Trophoblast cell (in vitro differentiated cells and primary cell): ENCODE data around the gene PTRHD1.

Source experiments
- DNase-seq, 2 donors: peaks; one replicate each; pipeline ENCODE4 v3.0.0-alpha.2; 2016
- H2AFZ ChIP-seq: 2 replicates; pipeline ENCODE4 v1.6.1; 2013; ENCODE audit warnings: low read length, moderate library complexity, mild to moderate bottlenecking; ENCODE audit not compliant: insufficient read depth, poor library complexity
- H2AK5ac ChIP-seq: 2 replicates; pipeline ENCODE4 v1.6.1; 2013; ENCODE audit warnings: mild to moderate bottlenecking, low read length
- H2BK120ac ChIP-seq: 2 replicates; pipeline ENCODE4 v1.6.1; 2013; ENCODE audit warnings: low read length, mild to moderate bottlenecking, moderate library complexity; ENCODE audit not compliant: insufficient read depth, poor library complexity
- H2BK12ac ChIP-seq: 2 replicates; pipeline ENCODE4 v1.6.1; 2013; ENCODE audit warnings: mild to moderate bottlenecking, low read length, moderate library complexity
- H2BK5ac ChIP-seq: 2 replicates; pipeline ENCODE4 v1.6.1; 2013; ENCODE audit warnings: low read length, low read depth, moderate library complexity, mild to moderate bottlenecking; ENCODE audit not compliant: poor library complexity
- H3K14ac ChIP-seq: 2 replicates; pipeline ENCODE4 v1.6.1; 2013; ENCODE audit warnings: mild to moderate bottlenecking, low read length
- H3K18ac ChIP-seq: 2 replicates; pipeline ENCODE4 v1.6.1; 2013; ENCODE audit warnings: mild to moderate bottlenecking, low read length
- H3K23ac ChIP-seq: 2 replicates; pipeline ENCODE4 v1.6.1; 2013; ENCODE audit warnings: low read length
- H3K27ac ChIP-seq: 2 replicates; pipeline ENCODE4 v1.5.1; 2013; ENCODE audit warnings: low read depth, mild to moderate bottlenecking, inconsistent platforms, low read length, moderate library complexity
- H3K27me3 ChIP-seq: 2 replicates; pipeline ENCODE4 v1.6.1; 2013; ENCODE audit warnings: inconsistent platforms, mild to moderate bottlenecking, low read length, moderate library complexity; ENCODE audit not compliant: insufficient read depth
- H3K36me3 ChIP-seq, 2 experiments: 1 replicate in 1 of 2; 2 replicates in 1 of 2; pipeline ENCODE4 v1.6.1; 2013; ENCODE audit warnings: low read length in 2 of 2, mild to moderate bottlenecking in 2 of 2, moderate library complexity in 1 of 2; ENCODE audit not compliant: insufficient read depth in 2 of 2, control insufficient read depth in 1 of 2
- H3K4ac ChIP-seq: 2 replicates; pipeline ENCODE4 v1.6.1; 2013; ENCODE audit warnings: low read depth, mild to moderate bottlenecking, low read length, moderate library complexity
- H3K4me1 ChIP-seq, 2 experiments: 1 replicate in 1 of 2; 2 replicates in 1 of 2; pipeline ENCODE4 v1.6.1; 2013; ENCODE audit warnings: low read length in 2 of 2, mild to moderate bottlenecking in 2 of 2, moderate library complexity in 1 of 2; ENCODE audit not compliant: insufficient read depth in 2 of 2, control insufficient read depth in 1 of 2
- H3K4me2 ChIP-seq: 2 replicates; pipeline ENCODE4 v1.6.1; 2013; ENCODE audit warnings: inconsistent platforms, mild to moderate bottlenecking, low read length, moderate library complexity
- H3K4me3 ChIP-seq: 2 replicates; pipeline ENCODE4 v1.5.1; 2013; ENCODE audit warnings: mild to moderate bottlenecking, low read depth, low read length, inconsistent platforms
- H3K79me1 ChIP-seq: one replicate; pipeline ENCODE4 v1.6.1; 2013; ENCODE audit warnings: low read length
- H3K79me2 ChIP-seq: 2 replicates; pipeline ENCODE4 v1.6.1; 2013; ENCODE audit warnings: low read length, mild to moderate bottlenecking; ENCODE audit not compliant: control insufficient read depth, insufficient read depth, poor library complexity
- H3K9ac ChIP-seq: 2 replicates; pipeline ENCODE4 v1.6.1; 2013; ENCODE audit warnings: mild to moderate bottlenecking, low read length
- H3K9me3 ChIP-seq: 2 replicates; pipeline ENCODE4 v1.6.1; 2013; ENCODE audit warnings: low read depth, mild to moderate bottlenecking, control low read depth, inconsistent platforms, low read length; ENCODE audit not compliant: insufficient read depth
- H4K12ac ChIP-seq: 2 replicates; pipeline ENCODE4 v1.6.1; 2013; ENCODE audit warnings: low read depth, mild to moderate bottlenecking, low read length, moderate library complexity
- H4K8ac ChIP-seq: 2 replicates; pipeline ENCODE4 v1.6.1; 2013; ENCODE audit warnings: low read depth, mild to moderate bottlenecking, low read length, moderate library complexity
- H4K91ac ChIP-seq: one replicate; pipeline ENCODE4 v1.6.1; 2013; ENCODE audit warnings: low read depth, mild to moderate bottlenecking, low read length, moderate library complexity
- WGBS: extraction: QIAGEN DNeasy Blood & Tissue Kit; methylation state at CpG from one replicate; pipeline ENCODE4 v1.1.7; 2013; ENCODE audit warnings: missing lambda C conversion rate; ENCODE audit not compliant: insufficient read length, insufficient coverage; ENCODE audit errors: extremely low coverage; 5-methylcytosine and 5-hydroxymethylcytosine counted together

Gene PTRHD1

DNA sequence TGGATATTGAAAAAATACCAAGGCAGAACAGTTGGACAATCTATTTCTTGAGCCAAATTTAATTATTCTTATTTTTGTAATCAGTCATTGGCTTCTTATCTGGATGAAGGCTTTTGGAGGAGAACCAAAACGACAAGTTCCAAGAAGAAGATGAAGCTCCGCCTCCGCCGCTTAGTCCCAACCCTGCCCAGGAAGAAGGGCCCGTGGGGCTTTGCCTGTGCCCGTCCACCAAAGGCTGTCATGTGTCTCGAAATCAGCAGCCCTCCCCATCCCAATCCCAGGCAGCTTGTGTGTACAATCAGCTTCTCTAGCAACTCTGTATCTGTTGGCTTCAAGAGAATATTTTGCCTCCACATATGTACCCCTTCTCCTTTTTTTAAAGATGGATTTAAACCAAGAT, 24.6 kb downstream of the PTRHD1 start:
- Histone ChIP-seq H4K8ac (no peak overlapping the region), H3K27me3 (no peaks in the 10 kb centered on the region), H3K9me3 (peaks cover 2% of the 10 kb centered on the region), H4K12ac (no peak overlapping the region), H2BK12ac (no peak overlapping the region), H3K9ac (peak overlapping the region; percentile 67), H3K4me3 (no peak overlapping the region), H4K91ac (no peak overlapping the region), H3K18ac (no peak overlapping the region), H2BK5ac (no peak overlapping the region), H2BK120ac (no peak overlapping the region), H2AK5ac (no peak overlapping the region), H3K36me3 (peaks cover 0 to 2% of the 10 kb centered on the region in 2 experiments), H3K79me1 (no peaks in the 10 kb centered on the region), H3K23ac (no peak overlapping the region), H2AFZ (no peak overlapping the region), H3K4me2 (no peak overlapping the region), H3K4ac (no peak overlapping the region), H3K14ac (no peak overlapping the region), H3K27ac (no peak overlapping the region), H3K4me1 (peaks cover 0 to 3% of the 10 kb centered on the region in 2 experiments), H3K79me2 (no peaks in the 10 kb centered on the region)
- no peak for DNase-seq
- no CpG with 5 or more reads among the region's 7 CpGs for WGBS

DNA sequence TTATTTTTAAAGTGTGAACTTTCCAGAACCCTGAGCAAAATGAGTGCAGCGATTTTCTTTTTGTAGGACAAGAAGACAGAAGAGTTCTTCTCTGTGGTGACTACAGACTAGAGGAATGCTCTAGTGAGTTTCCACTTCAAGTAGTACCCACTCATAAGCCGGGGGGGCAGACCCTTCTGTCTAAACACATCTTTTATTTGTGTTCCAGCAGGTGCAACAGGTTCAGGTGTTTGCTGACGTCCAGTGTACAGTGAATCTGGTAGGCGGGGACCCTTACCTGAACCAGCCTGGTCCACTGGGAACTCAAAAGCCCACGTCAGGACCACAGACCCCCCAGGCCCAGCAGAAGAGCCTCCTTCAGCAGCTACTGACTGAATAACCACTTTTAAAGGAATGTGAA, 25.2 kb downstream of the PTRHD1 start:
- H3K4me1 ChIP-seq = peaks cover 0 to 3% of the 10 kb centered on the region in 2 experiments
- H2AFZ ChIP-seq = no peak overlapping the region
- H3K79me2 ChIP-seq = no peaks in the 10 kb centered on the region
- H3K4me3 ChIP-seq = no peak overlapping the region
- no peak overlapping the region for H3K9ac ChIP-seq
- H2AK5ac ChIP-seq = no peak overlapping the region
- H3K14ac ChIP-seq = no peak overlapping the region
- no peak overlapping the region for H3K4ac ChIP-seq
- no peak overlapping the region for H3K23ac ChIP-seq
- WGBS = no CpG with 5 or more reads among the region's 5 CpGs
- H3K27ac ChIP-seq = no peak overlapping the region
- H3K9me3 ChIP-seq = peaks cover 2% of the 10 kb centered on the region
- no peaks in the 10 kb centered on the region for H3K79me1 ChIP-seq
- DNase-seq = no peak
- no peak overlapping the region for H4K91ac ChIP-seq
- no peak overlapping the region for H3K4me2 ChIP-seq
- H2BK12ac ChIP-seq = no peak overlapping the region
- H2BK120ac ChIP-seq = no peak overlapping the region
- no peak overlapping the region for H3K18ac ChIP-seq
- H4K8ac ChIP-seq = no peak overlapping the region
- no peaks in the 10 kb centered on the region for H3K27me3 ChIP-seq
- no peak overlapping the region for H2BK5ac ChIP-seq
- peaks cover 0 to 2% of the 10 kb centered on the region in 2 experiments for H3K36me3 ChIP-seq
- no peak overlapping the region for H4K12ac ChIP-seq

DNA sequence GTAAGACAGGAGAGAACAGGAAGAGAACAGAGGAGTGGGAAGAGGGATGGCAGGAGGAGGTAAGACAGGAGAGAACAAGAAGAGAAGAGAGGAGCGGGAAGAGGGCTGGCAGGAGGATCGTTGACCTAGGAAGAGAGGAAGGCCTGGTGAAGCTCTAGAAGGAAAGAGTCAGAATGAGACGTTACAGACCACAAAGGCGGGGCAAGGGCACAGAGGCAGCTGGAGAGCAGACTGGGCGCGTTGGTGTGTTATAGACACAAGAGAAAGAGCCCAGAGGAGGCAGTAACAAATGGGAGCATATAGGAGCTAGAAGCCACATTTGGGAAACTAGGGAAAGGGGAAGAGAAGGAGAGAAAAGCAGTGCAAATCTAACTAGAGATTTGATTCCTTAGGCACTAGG, 26.6 kb downstream of the PTRHD1 start:
- H3K79me1 ChIP-seq = no peaks in the 10 kb centered on the region
- peaks cover 2% of the 10 kb centered on the region in 2 experiments for H3K36me3 ChIP-seq
- peaks cover 0 to 3% of the 10 kb centered on the region in 2 experiments for H3K4me1 ChIP-seq
- H3K27me3 ChIP-seq = no peaks in the 10 kb centered on the region
- H2AK5ac ChIP-seq = no peak overlapping the region
- H3K27ac ChIP-seq = no peak overlapping the region
- no CpG with 5 or more reads among the region's 6 CpGs for WGBS
- H3K4me3 ChIP-seq = no peak overlapping the region
- no peak overlapping the region for H3K18ac ChIP-seq
- H4K91ac ChIP-seq = no peak overlapping the region
- H3K4me2 ChIP-seq = no peak overlapping the region
- H3K4ac ChIP-seq = no peak overlapping the region
- H3K23ac ChIP-seq = no peak overlapping the region
- DNase-seq = no peak
- H3K14ac ChIP-seq = no peak overlapping the region
- no peak overlapping the region for H4K12ac ChIP-seq
- H3K9ac ChIP-seq = no peak overlapping the region
- no peak overlapping the region for H2BK5ac ChIP-seq
- no peak overlapping the region for H2BK12ac ChIP-seq
- H2AFZ ChIP-seq = no peak overlapping the region
- no peaks in the 10 kb centered on the region for H3K79me2 ChIP-seq
- no peak overlapping the region for H2BK120ac ChIP-seq
- no peak overlapping the region for H4K8ac ChIP-seq
- H3K9me3 ChIP-seq = peaks cover 2% of the 10 kb centered on the region

GRCh38 chr2:24763843-24764242, 29.3 kb downstream of the PTRHD1 start:
- no peak overlapping the region for H3K4ac ChIP-seq
- H2BK120ac ChIP-seq = no peak overlapping the region
- H2AK5ac ChIP-seq = no peak overlapping the region
- no peak overlapping the region for H4K12ac ChIP-seq
- peaks cover 0 to 3% of the 10 kb centered on the region in 2 experiments for H3K4me1 ChIP-seq
- H3K4me3 ChIP-seq = no peak overlapping the region
- no peak for DNase-seq
- no peaks in the 10 kb centered on the region for H3K79me1 ChIP-seq
- WGBS = no CpG with 5 or more reads among the region's 4 CpGs
- peaks cover 0 to 2% of the 10 kb centered on the region in 2 experiments for H3K36me3 ChIP-seq
- no peak overlapping the region for H3K27ac ChIP-seq
- no peak overlapping the region for H3K23ac ChIP-seq
- H3K18ac ChIP-seq = no peak overlapping the region
- no peak overlapping the region for H3K14ac ChIP-seq
- H3K9ac ChIP-seq = no peak overlapping the region
- peaks cover 2% of the 10 kb centered on the region for H3K9me3 ChIP-seq
- no peak overlapping the region for H4K8ac ChIP-seq
- no peak overlapping the region for H3K4me2 ChIP-seq
- H3K79me2 ChIP-seq = no peaks in the 10 kb centered on the region
- H2AFZ ChIP-seq = no peak overlapping the region
- H2BK12ac ChIP-seq = no peak overlapping the region
- H3K27me3 ChIP-seq = no peaks in the 10 kb centered on the region
- H2BK5ac ChIP-seq = no peak overlapping the region
- H4K91ac ChIP-seq = no peak overlapping the region
